HG03521 (cell line): ENCODE data around the gene PRDM12.

Source experiments
- ATAC-seq: cut with Tn5 transposase; IDR thresholded peaks from one replicate; pipeline ENCODE4 v1.9.1; 2021; ENCODE audit warnings: mild to moderate bottlenecking, moderate library complexity; ENCODE audit not compliant: unreplicated experiment

Gene PRDM12

GRCh38 chr9:130714586-130715110 lies 50.3 kb downstream of the PRDM12 start:
- ATAC-seq: no peak

DNA sequence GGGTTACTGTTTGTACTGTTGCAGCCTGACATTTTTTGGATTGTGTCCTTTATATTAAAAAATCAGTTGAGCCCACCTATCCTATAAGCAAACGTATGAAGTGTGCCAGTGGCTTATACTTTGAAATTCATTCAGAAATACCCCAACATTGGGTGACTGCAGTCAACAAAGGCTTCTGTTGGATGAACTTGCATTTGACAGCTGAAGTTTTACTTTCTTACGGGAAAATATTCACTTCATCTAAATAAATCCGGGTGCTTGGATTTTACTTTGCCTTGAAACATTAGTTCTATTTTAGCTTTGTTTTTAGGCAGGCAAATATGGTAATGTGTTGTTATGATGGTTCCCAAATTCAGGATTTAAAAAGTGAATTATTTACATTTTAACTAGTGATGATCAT lies 50.9 kb downstream of the PRDM12 start:
- no peak for ATAC-seq

DNA sequence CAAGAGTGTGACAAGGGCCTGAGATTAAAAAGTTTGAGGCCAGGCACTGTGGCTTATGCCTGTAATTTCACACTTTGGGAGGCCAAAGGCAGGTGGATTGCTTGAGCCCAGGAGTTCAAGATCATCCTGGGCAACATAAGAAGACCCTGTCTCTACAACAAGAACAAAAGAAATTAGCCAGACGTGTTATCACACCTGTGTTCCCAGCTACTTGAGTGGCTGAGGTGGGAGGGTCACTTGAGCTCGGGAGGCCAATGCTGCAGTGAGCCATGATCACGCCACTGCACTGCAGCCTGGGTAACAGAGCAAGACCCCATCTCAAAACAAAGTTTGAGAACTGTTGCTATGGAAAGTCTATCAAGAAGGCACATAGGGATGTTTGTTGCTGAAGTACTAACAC lies 54.2 kb downstream of the PRDM12 start:
- ATAC-seq: no peak

DNA sequence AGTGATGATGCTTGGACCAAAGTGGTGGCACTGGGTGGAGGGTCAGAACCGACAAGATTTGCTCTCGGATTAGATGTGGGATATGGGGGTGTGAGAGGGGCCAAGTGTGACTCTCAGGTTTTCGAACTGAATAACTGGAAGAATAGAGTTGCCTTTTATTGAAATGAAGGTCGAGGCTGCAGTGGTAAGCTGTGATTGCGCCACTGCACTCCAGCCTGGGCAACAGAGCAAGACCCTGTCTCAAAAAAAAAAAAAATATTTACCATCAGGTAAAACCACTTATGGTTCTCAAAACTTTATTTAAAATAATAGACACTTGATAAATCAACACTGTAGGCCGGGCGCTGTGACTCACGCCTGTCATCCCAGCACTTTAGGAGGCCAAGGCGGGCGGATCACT lies 56.4 kb downstream of the PRDM12 start:
- no peak for ATAC-seq

GRCh38 chr9:130728721-130729120 lies 64.3 kb downstream of the PRDM12 start:
- no peak for ATAC-seq

DNA sequence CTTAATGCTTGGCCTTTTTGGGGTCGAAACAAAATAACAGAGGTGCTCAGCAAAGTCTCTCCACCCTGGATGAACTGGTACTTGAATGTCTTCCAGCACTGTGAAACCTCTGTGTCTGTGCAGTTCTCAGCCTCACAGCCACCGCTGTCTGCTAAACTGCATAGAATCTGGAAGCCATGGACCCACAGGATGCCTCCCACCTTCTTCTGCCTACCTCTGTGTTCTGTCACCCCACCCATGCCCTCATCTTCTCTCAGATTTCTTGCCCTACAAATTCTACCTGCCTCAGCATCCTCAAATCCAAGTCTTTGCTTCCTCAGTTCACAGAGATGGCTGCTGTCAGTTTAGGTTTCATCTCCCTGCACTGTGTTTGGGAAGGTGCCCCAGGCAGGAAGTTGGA lies 64.8 kb downstream of the PRDM12 start:
- ATAC-seq: no peak

DNA sequence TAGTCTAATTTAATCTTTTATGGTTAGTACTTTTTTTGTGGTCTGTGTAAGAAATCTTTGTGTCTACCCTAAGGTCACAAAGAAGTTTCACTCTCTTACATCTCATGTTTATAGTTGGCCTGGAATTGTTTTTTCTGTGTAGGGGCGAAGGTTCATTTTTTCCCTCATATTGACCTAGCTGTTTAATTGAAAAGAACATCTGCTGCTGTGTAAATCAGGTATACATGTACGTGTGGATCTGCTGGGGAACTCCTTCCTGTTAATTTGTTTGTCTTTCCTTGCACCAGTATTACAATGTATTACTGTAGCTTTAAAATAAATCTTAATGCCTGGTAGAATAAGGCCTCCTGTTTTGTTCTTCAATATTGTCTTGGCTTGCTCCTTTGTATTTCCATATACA lies 67.0 kb downstream of the PRDM12 start:
- no peak for ATAC-seq

- no peak for ATAC-seq
These were observed 67.7 kb downstream of the PRDM12 start for GRCh38 chr9:130732136-130732535.
